Measurements from ENCODE around the gene MET. TPM values are rescaled to one million over a fixed set of nuclear protein-coding genes. Genes with fewer than 3 reads are reported as not detected.

MET gene
- total RNA-seq, 1 donor from 2014 or later, result 15.2 TPM

GRCh38 chr7:116661865-116662264 is 10.1 kb upstream of the MET start:
- no peak for DNase-seq (ENCODE audit: extremely low spot score in 2 of 2)
- Histone ChIP-seq H3K27me3 (no peaks in the 10 kb centered on the region), H3K4me3 (no peak overlapping the region), H3K4me1 (no peaks in the 10 kb centered on the region), H3K27ac (no peak overlapping the region), H3K36me3 (no peaks in the 10 kb centered on the region), H3K9me3 (no peaks in the 10 kb centered on the region)
- intact Hi-C loops (cut with DNase I), result no loop called here
- no peak for TF ChIP-seq POLR2A (IDR thresholded peaks at IDR 0.05)
- no peak for TF ChIP-seq POLR2AphosphoS5 (IDR thresholded peaks at IDR 0.05; ENCODE audit: insufficient read depth in 1 of 2, low read depth in 1 of 2)
- no peak for TF ChIP-seq CTCF (IDR thresholded peaks at IDR 0.05)

GRCh38 chr7:116663744-116664143 is 8.3 kb upstream of the MET start:
- Histone ChIP-seq H3K4me3 (no peak overlapping the region), H3K9me3 (no peaks in the 10 kb centered on the region), H3K4me1 (no peaks in the 10 kb centered on the region), H3K36me3 (no peaks in the 10 kb centered on the region), H3K27me3 (no peaks in the 10 kb centered on the region), H3K27ac (no peak overlapping the region)
- TF ChIP-seq POLR2A (IDR thresholded peaks at IDR 0.05), result no peak
- no peak for TF ChIP-seq POLR2AphosphoS5 (IDR thresholded peaks at IDR 0.05; ENCODE audit: insufficient read depth in 1 of 2, low read depth in 1 of 2)
- no peak for TF ChIP-seq CTCF (IDR thresholded peaks at IDR 0.05)
- DNase-seq (ENCODE audit: extremely low spot score in 2 of 2), result no peak
- intact Hi-C loops (cut with DNase I), result no loop called here

- TF ChIP-seq POLR2A (IDR thresholded peaks at IDR 0.05), result no peak
- Histone ChIP-seq H3K4me1 (no peaks in the 10 kb centered on the region), H3K4me3 (no peak overlapping the region), H3K9me3 (no peaks in the 10 kb centered on the region), H3K27ac (no peak overlapping the region), H3K36me3 (no peaks in the 10 kb centered on the region), H3K27me3 (no peaks in the 10 kb centered on the region)
- DNase-seq (ENCODE audit: extremely low spot score in 2 of 2), result no peak
- intact Hi-C loops (cut with DNase I), result no loop called here
These were observed 6.5 kb upstream of the MET start for GRCh38 chr7:116665332-116665996.

GRCh38 chr7:116669769-116670168 is 2.2 kb upstream of the MET start:
- TF ChIP-seq CTCF (IDR thresholded peaks at IDR 0.05) (no peak), POLR2AphosphoS5 (IDR thresholded peaks at IDR 0.05; ENCODE audit: insufficient read depth in 1 of 2, low read depth in 1 of 2) (no peak), POLR2A (IDR thresholded peaks at IDR 0.05) (no peak)
- H3K4me1 ChIP-seq, result no peaks in the 10 kb centered on the region
- intact Hi-C loops (cut with DNase I), result loop anchor here (10.0 kb wide), 1 partner anchor 115 kb away; no protein-coding TSS in a partner anchor
- no peaks in the 10 kb centered on the region for H3K27me3 ChIP-seq
- H3K9me3 ChIP-seq, result no peaks in the 10 kb centered on the region
- no peak for DNase-seq (ENCODE audit: extremely low spot score in 2 of 2)
- H3K4me3 ChIP-seq, result no peak overlapping the region
- no peaks in the 10 kb centered on the region for H3K36me3 ChIP-seq
- H3K27ac ChIP-seq, result no peak overlapping the region

GRCh38 chr7:116670409-116671015 is 1.5 kb upstream of the MET start:
- H3K4me3 ChIP-seq, result no peak overlapping the region
- no peaks in the 10 kb centered on the region for H3K4me1 ChIP-seq
- no peak overlapping the region for H3K27ac ChIP-seq
- no peaks in the 10 kb centered on the region for H3K27me3 ChIP-seq
- no peaks in the 10 kb centered on the region for H3K9me3 ChIP-seq
- H3K36me3 ChIP-seq, result no peaks in the 10 kb centered on the region
- TF ChIP-seq CTCF (IDR thresholded peaks at IDR 0.05) (no peak), POLR2AphosphoS5 (IDR thresholded peaks at IDR 0.05; ENCODE audit: insufficient read depth in 1 of 2, low read depth in 1 of 2) (no peak), POLR2A (IDR thresholded peaks at IDR 0.05) (no peak)
- no peak for DNase-seq (ENCODE audit: extremely low spot score in 2 of 2)
- intact Hi-C loops (cut with DNase I), result loop anchor here (10.0 kb wide), 1 partner anchor 114 kb away; no protein-coding TSS in a partner anchor
